Mesendoderm (in vitro differentiated cells): Measurements from ENCODE around the gene EFNA2.

ENCODE experiments used
- DNase-seq: peaks from one replicate; pipeline ENCODE4 v3.0.0; 2013
- H2AK5ac ChIP-seq: 2 replicates; pipeline ENCODE4 v1.6.1; 2013; ENCODE audit warnings: low read length, inconsistent platforms
- H2BK120ac ChIP-seq: 2 replicates; pipeline ENCODE4 v1.6.1; 2013; ENCODE audit warnings: low read depth, mild to moderate bottlenecking, low read length, moderate library complexity, mixed read lengths
- H2BK15ac ChIP-seq: replicated peaks from 2 replicates; pipeline ENCODE4 v1.6.1; 2013; ENCODE audit warnings: low read depth, mild to moderate bottlenecking, moderate library complexity
- H2BK5ac ChIP-seq: 2 replicates; pipeline ENCODE4 v1.6.1; 2013; ENCODE audit warnings: low read length, inconsistent platforms
- H3K18ac ChIP-seq: 2 replicates; pipeline ENCODE4 v1.6.1; 2013; ENCODE audit warnings: mild to moderate bottlenecking, low read length, mixed read lengths
- H3K23ac ChIP-seq: one replicate; pipeline ENCODE4 v1.6.1; 2013; ENCODE audit warnings: low read length
- H3K27ac ChIP-seq: 2 replicates; pipeline ENCODE4 v1.5.1; 2013; ENCODE audit warnings: low read depth, mild to moderate bottlenecking, inconsistent platforms, low read length, moderate library complexity
- H3K27me3 ChIP-seq: 2 replicates; pipeline ENCODE4 v1.6.1; 2013; ENCODE audit warnings: low read length, control low read depth, mild to moderate bottlenecking, inconsistent platforms; ENCODE audit not compliant: insufficient read depth, poor library complexity
- H3K36me3 ChIP-seq: 2 replicates; pipeline ENCODE4 v1.6.1; 2013; ENCODE audit warnings: low read length, inconsistent platforms; ENCODE audit not compliant: control insufficient read depth, insufficient read depth
- H3K4ac ChIP-seq: one replicate; pipeline ENCODE4 v1.6.1; 2013; ENCODE audit warnings: low read depth, mild to moderate bottlenecking, low read length, moderate library complexity
- H3K4me1 ChIP-seq: 2 replicates; pipeline ENCODE4 v1.6.1; 2013; ENCODE audit warnings: low read depth, low read length, inconsistent platforms; ENCODE audit not compliant: control insufficient read depth
- H3K4me2 ChIP-seq: 2 replicates; pipeline ENCODE4 v1.6.1; 2013; ENCODE audit warnings: low read length
- H3K4me3 ChIP-seq: 2 replicates; pipeline ENCODE4 v1.5.1; 2013; ENCODE audit warnings: mild to moderate bottlenecking, low read length
- H3K56ac ChIP-seq: one replicate; pipeline ENCODE4 v1.6.1; 2013; ENCODE audit warnings: low read length
- H3K79me1 ChIP-seq: 2 replicates; pipeline ENCODE4 v1.6.1; 2013; ENCODE audit warnings: low read length, inconsistent platforms
- H3K79me2 ChIP-seq: 2 replicates; pipeline ENCODE4 v1.6.1; 2013; ENCODE audit warnings: mild to moderate bottlenecking, low read length; ENCODE audit not compliant: control insufficient read depth, insufficient read depth
- H3K9ac ChIP-seq: 2 replicates; pipeline ENCODE4 v1.6.1; 2013; ENCODE audit warnings: low read length, inconsistent platforms
- H4K5ac ChIP-seq: one replicate; pipeline ENCODE4 v1.6.1; 2013; ENCODE audit warnings: low read length
- H4K8ac ChIP-seq: one replicate; pipeline ENCODE4 v1.6.1; 2013; ENCODE audit warnings: low read depth, mild to moderate bottlenecking, control low read depth, low read length, moderate library complexity
- WGBS: extraction: QIAGEN DNeasy Blood & Tissue Kit; methylation state at CpG from one replicate; pipeline ENCODE4 v1.1.7; 2013; ENCODE audit warnings: low lambda C conversion rate, missing lambda C conversion rate; ENCODE audit not compliant: insufficient coverage; ENCODE audit errors: extremely low coverage; 5-methylcytosine and 5-hydroxymethylcytosine counted together

EFNA2 gene

GRCh38 chr19:1262623-1263123 lies 23.0 kb upstream of the EFNA2 start:
- Histone ChIP-seq H4K5ac (no peak overlapping the region), H3K56ac (peak overlapping the region; percentile 86), H3K79me2 (no peaks in the 10 kb centered on the region), H3K4me1 (peaks cover 11% of the 10 kb centered on the region), H3K79me1 (no peaks in the 10 kb centered on the region), H3K27ac (peak overlapping the region; percentile 24), H3K27me3 (no peaks in the 10 kb centered on the region), H4K8ac (no peak overlapping the region), H3K9ac (peak overlapping the region; percentile 76), H2BK120ac (no peak overlapping the region), H3K4ac (no peak overlapping the region), H3K4me2 (peak overlapping the region; percentile 19), H2BK15ac (no peak overlapping the region), H2BK5ac (peak overlapping the region; percentile 24), H3K23ac (peak overlapping the region; percentile 29), H2AK5ac (peak overlapping the region; percentile 11), H3K18ac (no peak overlapping the region), H3K36me3 (no peaks in the 10 kb centered on the region), H3K4me3 (no peak overlapping the region)
- no CpG with 5 or more reads among the region's 21 CpGs for WGBS
- no peak for DNase-seq

GRCh38 chr19:1263188-1263587 lies 22.5 kb upstream of the EFNA2 start:
- no peak for DNase-seq
- Histone ChIP-seq H3K27ac (no peak overlapping the region), H3K4me1 (peaks cover 11% of the 10 kb centered on the region), H3K27me3 (no peaks in the 10 kb centered on the region), H2AK5ac (no peak overlapping the region), H4K5ac (no peak overlapping the region), H3K36me3 (no peaks in the 10 kb centered on the region), H3K23ac (no peak overlapping the region), H2BK120ac (no peak overlapping the region), H3K4me2 (no peak overlapping the region), H3K56ac (peak overlapping the region; percentile 86), H2BK15ac (no peak overlapping the region), H3K4ac (no peak overlapping the region), H3K79me1 (no peaks in the 10 kb centered on the region), H2BK5ac (no peak overlapping the region), H3K9ac (no peak overlapping the region), H3K79me2 (no peaks in the 10 kb centered on the region), H3K4me3 (no peak overlapping the region), H3K18ac (no peak overlapping the region), H4K8ac (no peak overlapping the region)
- no CpG with 5 or more reads among the region's 5 CpGs for WGBS

- Histone ChIP-seq H3K79me2 (peaks cover 4% of the 10 kb centered on the region), H4K8ac (no peak overlapping the region), H3K27me3 (no peaks in the 10 kb centered on the region), H3K27ac (peak overlapping the region; percentile 32), H4K5ac (no peak overlapping the region), H3K36me3 (no peaks in the 10 kb centered on the region), H3K4ac (no peak overlapping the region), H3K4me2 (peak overlapping the region; percentile 6), H2AK5ac (peak overlapping the region; percentile 98), H2BK15ac (no peak overlapping the region), H3K56ac (peak overlapping the region; percentile 94), H3K9ac (peak overlapping the region; percentile 70), H3K23ac (no peak overlapping the region), H3K4me1 (peaks cover 11% of the 10 kb centered on the region), H2BK5ac (peak overlapping the region; percentile 13), H3K79me1 (no peaks in the 10 kb centered on the region), H3K18ac (no peak overlapping the region), H3K4me3 (no peak overlapping the region), H2BK120ac (no peak overlapping the region)
- WGBS = no CpG with 5 or more reads among the region's 26 CpGs
- peak; percentile 95 for DNase-seq
Measured at GRCh38 chr19:1264801-1265614, 20.7 kb upstream of the EFNA2 start.

GRCh38 chr19:1265615-1266128 lies 20.0 kb upstream of the EFNA2 start:
- no peak overlapping the region for H3K4ac ChIP-seq
- H3K4me2 ChIP-seq = peak overlapping the region; percentile 99
- peak overlapping the region; percentile 81 for H3K56ac ChIP-seq
- no peak overlapping the region for H2AK5ac ChIP-seq
- H2BK15ac ChIP-seq = no peak overlapping the region
- H2BK120ac ChIP-seq = no peak overlapping the region
- DNase-seq = peak; percentile 43
- H3K79me2 ChIP-seq = peaks cover 11% of the 10 kb centered on the region
- H4K8ac ChIP-seq = no peak overlapping the region
- H3K4me3 ChIP-seq = peak overlapping the region; percentile 26
- WGBS = no CpG with 5 or more reads among the region's 28 CpGs
- no peak overlapping the region for H4K5ac ChIP-seq
- peak overlapping the region; percentile 44 for H3K18ac ChIP-seq
- H3K36me3 ChIP-seq = no peaks in the 10 kb centered on the region
- peak overlapping the region; percentile 83 for H3K9ac ChIP-seq
- H3K4me1 ChIP-seq = peaks cover 11% of the 10 kb centered on the region
- peaks cover 3% of the 10 kb centered on the region for H3K79me1 ChIP-seq
- H3K27me3 ChIP-seq = no peaks in the 10 kb centered on the region
- no peak overlapping the region for H2BK5ac ChIP-seq
- no peak overlapping the region for H3K23ac ChIP-seq
- peak overlapping the region; percentile 56 for H3K27ac ChIP-seq

GRCh38 chr19:1266129-1266915 lies 19.4 kb upstream of the EFNA2 start:
- H3K79me2 ChIP-seq = peaks cover 17% of the 10 kb centered on the region
- no peak overlapping the region for H3K23ac ChIP-seq
- no peaks in the 10 kb centered on the region for H3K27me3 ChIP-seq
- no peak overlapping the region for H2BK15ac ChIP-seq
- H3K9ac ChIP-seq = peak overlapping the region; percentile 83
- no peak overlapping the region for H4K5ac ChIP-seq
- no peak overlapping the region for H2BK5ac ChIP-seq
- DNase-seq = peak; percentile 91
- peak overlapping the region; percentile 85 for H3K56ac ChIP-seq
- H4K8ac ChIP-seq = no peak overlapping the region
- peak overlapping the region; percentile 99 for H3K4me2 ChIP-seq
- no peak overlapping the region for H2BK120ac ChIP-seq
- no CpG with 5 or more reads among the region's 84 CpGs for WGBS
- peak overlapping the region; percentile 26 for H3K4me3 ChIP-seq
- peak overlapping the region; percentile 44 for H3K18ac ChIP-seq
- H3K79me1 ChIP-seq = peaks cover 7% of the 10 kb centered on the region
- H3K4ac ChIP-seq = no peak overlapping the region
- H2AK5ac ChIP-seq = no peak overlapping the region
- peak overlapping the region; percentile 56 for H3K27ac ChIP-seq
- peaks cover 2% of the 10 kb centered on the region for H3K36me3 ChIP-seq
- peaks cover 11% of the 10 kb centered on the region for H3K4me1 ChIP-seq
